Measurements from ENCODE around the gene RBM23. TPM values are rescaled to one million over a fixed set of nuclear protein-coding genes. Genes with fewer than 3 reads are reported as not detected.
A peak's percentile ranks its signal among the peaks of the same experiment; 100 is the strongest.

Gene RBM23
- total RNA-seq, 2 experiments from 2014 or later: 79.0 to 79.6 TPM

GRCh38 chr14:22908601-22909000, 10.3 kb downstream of the RBM23 start:
- H3K4me1 Mint-ChIP-seq: peaks cover 22% of the 10 kb centered on the region
- no peak for DNase-seq
- H3K36me3 Mint-ChIP-seq (ENCODE audit: low read depth): peaks cover 58% of the 10 kb centered on the region
- no peaks in the 10 kb centered on the region for H3K9me3 Mint-ChIP-seq
- peak overlapping the region; percentile 6 for H3K27ac Mint-ChIP-seq
- CTCF ChIA-PET: no interaction called here
- POLR2A ChIA-PET: no interaction called here
- no peaks in the 10 kb centered on the region for H3K27me3 Mint-ChIP-seq
- no peak overlapping the region for H3K4me3 Mint-ChIP-seq

DNA sequence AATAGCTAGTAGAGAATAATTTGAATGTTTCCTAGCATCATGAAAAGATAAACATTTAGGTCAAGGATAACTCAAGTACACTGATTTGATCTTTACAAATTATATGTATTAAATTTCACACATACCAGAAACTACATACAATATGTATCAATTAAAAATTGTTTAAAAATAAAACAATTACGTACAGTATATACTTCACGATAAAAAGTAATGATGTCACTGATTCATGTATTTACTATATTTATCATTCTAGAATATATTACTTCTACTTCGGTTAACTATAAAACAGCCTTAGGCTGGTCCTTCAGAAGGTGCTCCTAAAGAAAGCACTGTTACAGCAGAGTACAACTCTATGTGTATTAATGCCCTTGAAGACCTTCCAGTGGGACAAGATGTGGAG, 11.5 kb downstream of the RBM23 start:
- peaks cover 60% of the 10 kb centered on the region for H3K36me3 Mint-ChIP-seq (ENCODE audit: low read depth)
- no peak overlapping the region for H3K27ac Mint-ChIP-seq
- H3K4me1 Mint-ChIP-seq: peaks cover 20% of the 10 kb centered on the region
- ChIA-PET POLR2A (no interaction called here), CTCF (interaction anchor here (1.1 kb wide), 1 partner anchor 19 kb away, joined by 3 read pairs; no protein-coding TSS in a partner anchor)
- no peaks in the 10 kb centered on the region for H3K27me3 Mint-ChIP-seq
- DNase-seq: no peak
- H3K9me3 Mint-ChIP-seq: no peaks in the 10 kb centered on the region
- no peak overlapping the region for H3K4me3 Mint-ChIP-seq

DNA sequence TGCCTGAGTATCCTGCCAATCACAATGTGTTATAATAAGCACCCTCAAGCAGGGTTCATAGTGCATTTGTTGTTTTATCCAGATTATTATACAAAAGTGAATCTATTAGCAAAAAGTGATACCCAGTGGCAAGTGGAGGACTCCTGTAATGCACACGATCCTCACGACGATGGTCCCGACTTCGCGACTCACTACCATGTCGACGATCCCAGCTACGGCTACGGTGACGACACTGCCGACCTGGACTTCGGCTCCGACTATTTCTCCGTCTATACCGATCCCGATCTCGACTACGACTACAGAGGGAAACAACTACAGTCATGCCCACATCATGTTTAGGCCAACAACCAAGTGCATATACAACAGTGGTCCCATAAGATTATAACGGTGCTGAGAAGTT, 12.9 kb downstream of the RBM23 start:
- ChIA-PET POLR2A (no interaction called here), CTCF (interaction anchor here (0.8 to 1.5 kb wide), 5 partner anchors 10 to 80 kb away, joined by 3 to 4 read pairs (median 3); partner anchors contain the start of gene PRMT5)
- no peaks in the 10 kb centered on the region for H3K9me3 Mint-ChIP-seq
- H3K36me3 Mint-ChIP-seq (ENCODE audit: low read depth): peaks cover 59% of the 10 kb centered on the region
- DNase-seq: no peak
- H3K27me3 Mint-ChIP-seq: no peaks in the 10 kb centered on the region
- H3K4me1 Mint-ChIP-seq: peaks cover 17% of the 10 kb centered on the region
- no peak overlapping the region for H3K27ac Mint-ChIP-seq
- no peak overlapping the region for H3K4me3 Mint-ChIP-seq

DNA sequence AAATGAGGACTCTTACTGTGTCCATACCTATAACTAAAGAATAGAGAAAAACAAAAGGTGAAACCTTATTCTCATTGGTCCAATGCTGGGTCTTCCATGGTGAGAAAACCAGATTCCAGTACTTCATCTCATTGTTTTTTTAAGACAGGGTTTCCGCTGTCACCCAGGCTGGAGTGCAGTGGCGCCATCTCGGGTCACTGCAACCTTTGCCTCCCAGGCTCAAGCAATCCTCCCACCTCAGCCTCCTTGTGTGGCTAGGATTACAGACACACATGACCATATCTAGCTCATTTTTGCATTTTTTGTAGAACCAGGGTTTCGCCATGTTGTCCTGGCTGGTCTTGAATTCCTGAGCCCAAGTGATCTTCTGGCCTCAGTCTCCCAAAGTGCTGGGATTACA, 13.3 kb downstream of the RBM23 start:
- Mint-ChIP-seq H3K9me3 (no peaks in the 10 kb centered on the region), H3K36me3 (ENCODE audit: low read depth) (peaks cover 60% of the 10 kb centered on the region), H3K27ac (no peak overlapping the region), H3K4me3 (no peak overlapping the region), H3K4me1 (peaks cover 21% of the 10 kb centered on the region), H3K27me3 (no peaks in the 10 kb centered on the region)
- no peak for DNase-seq
- POLR2A ChIA-PET: no interaction called here
- CTCF ChIA-PET: interaction anchor here (0.8 to 1.5 kb wide), 5 partner anchors 10 to 81 kb away, joined by 3 to 4 read pairs (median 3); partner anchors contain the start of gene PRMT5

- peaks cover 21% of the 10 kb centered on the region for H3K4me1 Mint-ChIP-seq
- CTCF ChIA-PET: interaction anchor here (0.9 to 2.9 kb wide), 6 partner anchors 14 to 347 kb away, joined by 3 to 9 read pairs (median 4); no protein-coding TSS in a partner anchor
- no peak overlapping the region for H3K4me3 Mint-ChIP-seq
- H3K9me3 Mint-ChIP-seq: no peaks in the 10 kb centered on the region
- peaks cover 51% of the 10 kb centered on the region for H3K36me3 Mint-ChIP-seq (ENCODE audit: low read depth)
- POLR2A ChIA-PET: no interaction called here
- H3K27me3 Mint-ChIP-seq: no peaks in the 10 kb centered on the region
- no peak overlapping the region for H3K27ac Mint-ChIP-seq
- no peak for DNase-seq
These were observed 15.2 kb downstream of the RBM23 start for GRCh38 chr14:22903742-22904087.

DNA sequence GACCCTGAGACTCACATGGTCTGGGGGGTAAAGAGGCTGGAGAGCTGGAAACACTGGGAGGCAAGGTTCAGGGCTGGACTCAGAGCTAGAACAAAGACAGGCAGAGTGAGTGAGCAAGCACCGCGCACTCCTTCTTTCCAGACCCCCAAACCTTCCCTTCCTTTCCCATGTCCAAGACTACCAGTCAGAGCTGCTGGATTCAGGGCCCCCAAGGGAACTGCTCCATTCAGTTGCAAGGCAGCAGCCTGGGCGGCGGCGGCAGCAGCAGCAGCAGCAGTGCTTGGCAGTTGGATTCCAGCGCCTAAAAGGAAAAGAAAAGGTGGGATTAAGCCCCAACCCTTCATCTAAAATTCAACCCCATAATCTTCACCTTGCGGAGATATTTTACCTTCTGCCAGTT, 17.1 kb downstream of the RBM23 start:
- POLR2A ChIA-PET: no interaction called here
- H3K4me3 Mint-ChIP-seq: no peak overlapping the region
- no peaks in the 10 kb centered on the region for H3K27me3 Mint-ChIP-seq

GRCh38 chr14:22900081-22900799, 18.7 kb downstream of the RBM23 start:
- Mint-ChIP-seq H3K9me3 (no peaks in the 10 kb centered on the region), H3K36me3 (ENCODE audit: low read depth) (peaks cover 44% of the 10 kb centered on the region), H3K4me1 (peaks cover 23% of the 10 kb centered on the region), H3K27me3 (no peaks in the 10 kb centered on the region), H3K27ac (peak overlapping the region; percentile 7), H3K4me3 (no peak overlapping the region)
- ChIA-PET POLR2A (no interaction called here), CTCF (interaction anchor here (0.5 to 7.5 kb wide), 21 partner anchors 11 to 343 kb away, joined by 3 to 61 read pairs (median 4); partner anchors contain the start of genes LRP10 and REM2)
- DNase-seq: peak; percentile 75

More for the DNA sequence above, 17.1 kb downstream of the RBM23 start:
- H3K27ac Mint-ChIP-seq: no peak overlapping the region
- H3K36me3 Mint-ChIP-seq (ENCODE audit: low read depth): peaks cover 55% of the 10 kb centered on the region
- H3K4me1 Mint-ChIP-seq: peaks cover 23% of the 10 kb centered on the region
- no peak for DNase-seq
- CTCF ChIA-PET: interaction anchor here (0.7 to 7.5 kb wide), 13 partner anchors 13 to 345 kb away, joined by 3 to 61 read pairs (median 4); partner anchors contain the start of genes AJUBA and REM2
- H3K9me3 Mint-ChIP-seq: no peaks in the 10 kb centered on the region

DNA sequence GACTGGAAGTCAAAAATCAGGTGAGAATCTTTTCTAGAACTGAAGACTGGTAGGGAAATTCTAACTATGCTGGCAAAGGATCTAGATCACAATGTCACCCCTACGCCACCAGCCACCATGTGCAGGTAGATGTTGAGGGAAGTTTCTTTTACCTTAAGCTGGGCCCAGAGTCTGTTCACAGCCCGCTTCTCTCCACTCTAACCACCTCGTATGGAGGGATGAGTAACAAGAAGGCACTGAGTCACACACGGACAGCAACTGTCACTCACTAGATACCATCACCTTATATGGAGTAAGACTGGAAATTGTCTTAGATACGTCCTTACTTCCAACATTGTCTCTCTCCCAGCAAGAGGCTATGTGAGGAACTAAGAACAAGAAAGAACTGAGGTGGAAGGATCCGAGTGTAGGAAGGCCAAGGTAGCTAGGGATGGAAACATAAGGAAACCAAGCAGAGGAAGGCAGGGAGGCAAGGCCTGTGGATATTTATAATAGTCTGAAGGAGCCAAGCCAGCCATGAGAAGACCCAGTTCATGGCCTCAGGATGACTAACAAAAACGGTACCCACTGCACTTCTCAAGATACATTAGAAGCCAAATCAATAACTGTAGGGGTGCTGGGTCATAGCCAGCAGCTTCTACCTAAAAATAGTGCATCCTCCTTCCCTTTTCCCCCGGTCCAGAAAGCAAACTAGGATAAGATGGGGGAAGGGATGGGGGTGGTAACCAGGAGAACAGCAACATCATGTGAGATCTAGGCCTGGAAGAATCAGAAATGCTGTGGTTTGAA, 20.5 kb downstream of the RBM23 start:
- ChIA-PET CTCF (interaction anchor here (1.1 to 7.5 kb wide), 5 partner anchors 12 to 328 kb away, joined by 3 to 61 read pairs (median 7); partner anchors contain the start of gene REM2), POLR2A (no interaction called here)
- no peaks in the 10 kb centered on the region for H3K9me3 Mint-ChIP-seq
- H3K4me1 Mint-ChIP-seq: peaks cover 23% of the 10 kb centered on the region
- no peak overlapping the region for H3K4me3 Mint-ChIP-seq
- H3K36me3 Mint-ChIP-seq (ENCODE audit: low read depth): peaks cover 28% of the 10 kb centered on the region
- DNase-seq: no peak
- H3K27me3 Mint-ChIP-seq: no peaks in the 10 kb centered on the region
- H3K27ac Mint-ChIP-seq: no peak overlapping the region

DNA sequence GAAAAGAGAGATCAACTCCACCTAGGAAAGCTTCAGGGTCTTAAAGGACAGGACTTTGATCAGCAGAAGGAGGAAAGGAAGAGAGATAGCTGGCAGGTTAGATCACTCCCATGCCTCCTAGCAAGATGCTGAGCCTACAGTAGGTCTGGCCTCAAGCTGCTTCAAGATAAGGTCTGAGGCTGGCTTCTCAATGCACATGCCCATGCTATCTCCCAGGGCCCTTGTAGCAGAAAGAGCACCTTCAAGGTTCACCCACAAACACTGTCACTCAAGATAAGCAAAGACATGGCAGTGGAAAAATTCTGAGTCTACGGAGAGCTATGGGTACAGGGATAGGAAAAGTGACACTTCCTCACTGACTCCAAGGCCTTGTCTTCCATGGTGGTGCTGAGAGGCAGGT, 21.6 kb downstream of the RBM23 start:
- Mint-ChIP-seq H3K27ac (no peak overlapping the region), H3K4me3 (no peak overlapping the region), H3K27me3 (no peaks in the 10 kb centered on the region), H3K36me3 (ENCODE audit: low read depth) (peaks cover 25% of the 10 kb centered on the region), H3K4me1 (peaks cover 23% of the 10 kb centered on the region), H3K9me3 (no peaks in the 10 kb centered on the region)
- DNase-seq: no peak
- CTCF ChIA-PET: interaction anchor here (0.9 to 7.5 kb wide), 8 partner anchors 11 to 327 kb away, joined by 3 to 61 read pairs (median 8); partner anchors contain the start of genes LRP10 and REM2
- POLR2A ChIA-PET: no interaction called here

- no peak overlapping the region for H3K27ac Mint-ChIP-seq
- DNase-seq: no peak
- H3K4me3 Mint-ChIP-seq: no peak overlapping the region
- H3K9me3 Mint-ChIP-seq: no peaks in the 10 kb centered on the region
- no peaks in the 10 kb centered on the region for H3K27me3 Mint-ChIP-seq
- CTCF ChIA-PET: interaction anchor here (0.9 to 7.5 kb wide), 11 partner anchors 10 to 326 kb away, joined by 3 to 61 read pairs (median 6); partner anchors contain the start of genes LRP10 and REM2
- H3K36me3 Mint-ChIP-seq (ENCODE audit: low read depth): peaks cover 22% of the 10 kb centered on the region
- peaks cover 22% of the 10 kb centered on the region for H3K4me1 Mint-ChIP-seq
- POLR2A ChIA-PET: no interaction called here
These were observed 22.2 kb downstream of the RBM23 start for GRCh38 chr14:22896760-22897159.

GRCh38 chr14:22896356-22896755, 22.6 kb downstream of the RBM23 start:
- Mint-ChIP-seq H3K36me3 (ENCODE audit: low read depth) (peaks cover 20% of the 10 kb centered on the region), H3K27me3 (no peaks in the 10 kb centered on the region), H3K4me3 (no peak overlapping the region), H3K9me3 (no peaks in the 10 kb centered on the region), H3K4me1 (peaks cover 20% of the 10 kb centered on the region), H3K27ac (no peak overlapping the region)
- DNase-seq: no peak
- ChIA-PET CTCF (interaction anchor here (0.9 to 7.5 kb wide), 11 partner anchors 10 to 324 kb away, joined by 3 to 61 read pairs (median 5); partner anchors contain the start of genes LRP10 and REM2), POLR2A (no interaction called here)

- H3K4me3 Mint-ChIP-seq: no peak overlapping the region
- POLR2A ChIA-PET: no interaction called here
- no peak for DNase-seq
- H3K27ac Mint-ChIP-seq: no peak overlapping the region
- H3K4me1 Mint-ChIP-seq: peaks cover 11% of the 10 kb centered on the region
- no peaks in the 10 kb centered on the region for H3K9me3 Mint-ChIP-seq
- H3K36me3 Mint-ChIP-seq (ENCODE audit: low read depth): peaks cover 13% of the 10 kb centered on the region
- no peaks in the 10 kb centered on the region for H3K27me3 Mint-ChIP-seq
- CTCF ChIA-PET: interaction anchor here (0.6 to 7.5 kb wide), 12 partner anchors 9 to 325 kb away, joined by 3 to 61 read pairs (median 6); partner anchors contain the start of genes LRP10 and REM2
These were observed 23.5 kb downstream of the RBM23 start for GRCh38 chr14:22895402-22895801.

All from activated CD4-positive, alpha-beta T cell treated with anti-CD3 and anti-CD28 coated beads, Interleukin-2, amount 10 ng/mL, durations not matched to agents 7 days and 5 days (primary cell).